Hematopoietic multipotent progenitor cell treated with erythropoietin and hydrocortisone succinate and interleukin-3 and kit ligand, for 15 days (in vitro differentiated cells): ENCODE measurements around the gene COPZ2.

Source experiments
- DNase-seq: peaks from one replicate; pipeline ENCODE4 v3.0.0-alpha.2; 2015; ENCODE audit warnings: low spot score

The COPZ2 gene

GRCh38 chr17:47983492-47984223 is 53.9 kb downstream of the COPZ2 start:
- no peak for DNase-seq

DNA sequence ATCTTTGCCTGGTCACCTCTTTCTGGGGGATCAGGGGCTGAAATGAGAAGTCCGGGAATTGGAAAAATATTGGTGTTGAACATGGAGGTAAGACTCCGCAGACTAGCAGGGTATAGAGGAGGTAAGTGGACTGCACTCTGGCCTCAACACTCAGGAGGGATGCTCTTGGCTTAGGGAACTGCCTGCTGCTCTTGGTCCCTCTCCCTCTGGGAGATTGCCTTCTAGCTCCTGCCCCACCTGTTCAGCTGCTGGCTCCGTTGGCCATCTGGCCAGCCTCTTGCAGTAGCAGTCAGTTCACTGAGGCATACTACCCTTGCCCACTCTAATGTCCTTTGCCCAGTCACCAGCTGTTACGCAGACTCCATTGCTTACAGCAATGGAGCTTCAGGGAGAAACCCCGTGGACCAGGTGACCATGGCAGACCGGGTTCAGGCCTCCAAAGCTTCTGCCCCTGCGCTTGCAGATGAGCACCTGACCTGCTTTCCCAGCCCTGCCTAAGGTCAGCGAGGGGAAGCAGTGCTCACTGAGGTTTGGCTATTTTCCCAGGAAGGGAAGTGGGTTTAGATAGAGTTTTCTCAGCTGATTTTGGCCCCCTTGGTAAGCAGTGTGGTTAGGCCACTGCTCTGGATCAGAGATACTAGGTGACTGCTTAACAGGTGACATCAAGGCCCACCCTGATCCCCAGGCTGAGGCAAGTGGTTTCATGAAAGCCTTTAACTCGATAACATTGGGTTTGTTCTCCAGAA is 54.8 kb downstream of the COPZ2 start:
- no peak for DNase-seq

GRCh38 chr17:47982091-47982617 is 55.4 kb downstream of the COPZ2 start:
- no peak for DNase-seq

- no peak for DNase-seq
Measured at GRCh38 chr17:47981462-47981861, 56.1 kb downstream of the COPZ2 start.

GRCh38 chr17:47980541-47980940 is 57.1 kb downstream of the COPZ2 start:
- no peak for DNase-seq

- peak; percentile 57 for DNase-seq
Measured at GRCh38 chr17:47978324-47978723, 59.3 kb downstream of the COPZ2 start.
